GM18505 (cell line): ENCODE data around the gene CAMTA1.
"Not testable (repeated sequence)": the region's sequence is repeated elsewhere in the genome, so short reads cannot be mapped to it uniquely, and the experiment has no call there.

ENCODE experiments used
- ATAC-seq: cut with Tn5 transposase; IDR thresholded peaks from one replicate; pipeline ENCODE4 v1.9.1; 2021; ENCODE audit not compliant: unreplicated experiment
- POLR2A ChIP-seq: IDR thresholded peaks from 4 replicates; pipeline ENCODE4 v1.6.1; 2011; ENCODE audit warnings: borderline replicate concordance; ENCODE audit not compliant: insufficient read depth, insufficient read length; ENCODE audit errors: extremely low read depth

The CAMTA1 gene

GRCh38 chr1:7313081-7313546 is 527.9 kb downstream of the CAMTA1 start:
- no peak for ATAC-seq
- no peak for TF ChIP-seq POLR2A

DNA sequence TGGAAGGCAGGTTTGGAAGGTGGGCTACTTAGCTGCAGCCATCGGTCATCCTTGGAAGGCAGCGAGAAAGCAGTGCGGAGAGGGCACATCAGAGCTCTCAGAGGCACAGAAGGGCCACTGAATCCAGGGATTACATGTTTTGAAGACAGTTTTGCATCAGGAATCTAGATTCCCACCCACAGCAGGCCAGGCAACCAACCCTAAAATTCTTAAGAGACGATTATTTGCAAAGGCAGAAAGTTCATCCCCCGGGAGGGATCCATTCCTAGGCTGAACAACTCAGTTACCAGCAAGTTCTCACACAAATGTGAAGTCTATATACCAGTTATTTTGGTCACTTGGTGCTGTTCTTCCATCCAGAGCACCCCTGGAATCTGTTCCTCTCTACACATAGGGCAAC is 528.6 kb downstream of the CAMTA1 start:
- no peak for TF ChIP-seq POLR2A
- no peak for ATAC-seq

GRCh38 chr1:7315316-7315715 is 530.1 kb downstream of the CAMTA1 start:
- no peak for ATAC-seq
- TF ChIP-seq POLR2A = no peak

- TF ChIP-seq POLR2A = no peak
- no peak for ATAC-seq
These were observed 530.7 kb downstream of the CAMTA1 start for GRCh38 chr1:7315946-7316345.

DNA sequence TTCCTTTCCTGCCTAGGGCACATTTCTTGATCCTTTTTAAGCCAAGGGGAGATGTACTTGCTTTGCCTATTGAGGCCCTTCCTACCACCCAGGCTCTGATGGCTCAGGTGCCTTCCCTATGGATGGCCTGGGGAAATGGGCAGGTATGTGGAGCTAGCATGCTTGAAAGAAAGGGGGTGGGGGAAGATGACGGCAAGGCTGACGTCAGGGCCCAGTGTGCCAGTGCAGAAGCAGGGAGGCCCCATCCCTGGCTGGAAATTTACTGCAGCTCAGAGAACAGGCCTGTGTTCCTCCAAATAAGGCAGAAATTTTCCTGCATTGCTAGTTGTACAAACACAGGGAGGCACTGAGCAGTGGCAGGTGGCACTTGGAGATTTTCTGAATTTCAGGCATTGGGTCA is 532.6 kb downstream of the CAMTA1 start:
- TF ChIP-seq POLR2A = no peak
- ATAC-seq = no peak

DNA sequence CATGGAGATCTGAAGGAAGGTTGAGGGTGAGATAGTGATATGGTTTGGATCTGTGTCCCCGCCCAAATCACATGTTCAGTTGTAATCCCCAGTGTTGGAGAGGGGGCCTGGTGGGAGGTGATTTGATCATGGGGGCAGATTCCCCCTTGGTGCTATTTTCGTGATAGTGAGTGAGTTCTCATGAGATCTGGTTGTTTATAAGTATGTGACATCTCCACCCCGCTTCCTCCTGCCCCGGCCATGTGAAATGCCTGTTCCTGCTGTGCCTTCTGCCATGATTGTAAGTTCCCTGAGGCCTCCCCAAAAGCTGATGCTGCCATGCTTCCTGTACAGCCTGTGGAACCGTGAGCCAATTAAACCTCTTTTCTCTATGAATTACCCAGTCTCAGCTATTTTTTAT is 533.9 kb downstream of the CAMTA1 start:
- no peak for ATAC-seq
- TF ChIP-seq POLR2A = no peak

DNA sequence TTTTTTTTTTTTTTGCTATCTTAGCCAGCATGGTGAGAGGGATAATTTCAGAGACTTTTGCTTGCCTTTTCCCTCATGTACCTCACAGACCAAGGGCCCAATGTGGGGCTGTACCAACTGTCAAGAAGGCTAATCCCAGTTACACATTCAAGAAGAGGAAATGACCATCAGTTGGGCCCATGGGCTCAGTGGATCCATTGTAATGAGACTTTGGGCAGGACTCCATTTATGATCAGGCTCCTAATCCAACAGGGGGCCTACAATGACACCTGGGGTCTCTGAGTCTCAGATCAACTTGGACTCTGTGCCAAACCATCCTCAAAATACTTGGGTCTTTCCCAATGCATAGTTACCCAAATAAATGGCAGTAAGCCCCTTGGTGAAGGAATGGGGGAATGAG is 535.4 kb downstream of the CAMTA1 start:
- ATAC-seq = no peak
- TF ChIP-seq POLR2A = no peak

DNA sequence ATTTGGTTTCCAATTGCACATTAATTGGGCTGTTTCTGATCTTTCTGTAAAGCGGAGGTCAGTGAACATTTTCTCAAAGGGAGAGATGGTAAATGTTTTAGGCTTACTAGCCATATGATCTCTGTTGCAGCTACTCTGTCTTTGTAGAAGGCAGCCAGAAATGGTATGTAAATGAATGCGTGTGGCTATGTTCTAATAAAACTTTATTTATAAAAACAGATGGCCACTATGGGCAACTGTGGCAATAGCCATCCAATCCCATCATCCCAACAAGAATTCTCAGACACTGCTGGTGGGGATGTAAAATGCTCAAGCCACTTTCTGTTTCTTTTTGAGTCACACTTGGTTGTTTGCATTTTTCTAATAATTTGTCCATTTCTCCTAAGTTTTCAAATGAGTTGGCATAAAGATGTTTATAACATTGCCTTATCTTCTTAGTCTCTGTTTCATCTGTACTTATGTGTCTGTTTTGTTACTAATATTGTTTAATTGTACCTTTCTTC is 537.1 kb downstream of the CAMTA1 start:
- no peak for ATAC-seq
- TF ChIP-seq POLR2A = no peak

DNA sequence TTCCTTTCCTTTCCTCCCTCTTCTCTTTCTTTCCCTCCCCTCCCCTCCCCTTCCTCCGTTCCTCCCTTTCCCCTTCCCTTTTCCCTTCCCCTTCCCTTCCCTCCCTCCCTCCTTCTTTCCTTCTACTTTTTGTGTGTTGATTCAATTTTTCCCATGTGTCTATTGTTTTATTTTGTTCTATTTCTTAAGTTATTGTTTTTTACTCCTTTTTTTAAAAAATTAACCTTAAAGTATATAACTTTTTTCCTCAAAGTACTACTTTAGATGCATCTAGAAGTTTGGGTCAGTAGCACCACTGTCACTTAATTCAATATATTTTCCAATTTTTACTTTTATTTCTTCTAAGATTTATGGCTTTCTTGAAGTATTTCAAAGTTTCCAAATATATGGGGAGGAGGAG is 537.7 kb downstream of the CAMTA1 start:
- TF ChIP-seq POLR2A = no peak
- no peak for ATAC-seq

DNA sequence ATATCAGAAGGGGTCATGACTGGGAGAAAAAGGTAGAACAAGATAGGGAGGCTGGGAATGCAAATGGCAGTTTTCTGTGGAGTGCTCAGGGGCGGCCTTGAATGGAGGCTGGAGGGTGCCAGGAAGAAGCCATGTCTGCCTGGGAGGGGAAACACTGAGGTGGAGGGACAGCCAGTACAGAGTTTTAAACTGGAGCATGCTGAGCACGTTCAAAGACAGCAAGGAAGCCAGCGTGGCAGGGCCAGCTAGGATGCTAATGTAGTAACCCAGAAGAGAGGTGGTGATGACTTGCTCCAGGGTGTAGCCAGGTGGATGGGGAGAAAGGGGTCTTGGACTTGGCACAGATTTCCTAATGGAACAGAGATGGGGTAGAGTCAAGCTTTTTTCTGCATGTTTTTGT is 540.0 kb downstream of the CAMTA1 start:
- TF ChIP-seq POLR2A = no peak
- no peak for ATAC-seq

DNA sequence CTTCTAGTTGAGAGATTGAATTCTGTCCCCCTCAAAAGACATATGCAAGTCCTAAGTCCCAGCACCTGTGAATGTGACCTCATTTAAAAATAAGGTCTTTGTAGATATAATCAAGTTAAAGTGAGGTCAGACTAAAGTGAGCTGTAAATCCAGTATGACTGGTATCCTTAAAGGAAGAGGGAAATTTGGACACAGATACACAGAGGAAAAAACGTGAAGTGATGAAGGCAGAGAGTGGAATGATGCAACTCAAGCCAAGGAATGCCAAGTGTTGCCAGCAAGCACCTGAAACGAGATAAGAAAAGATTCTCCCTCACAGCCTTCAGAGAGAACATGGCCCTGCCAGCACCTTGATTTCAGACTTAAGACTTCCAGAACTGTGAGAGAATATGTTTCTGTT is 541.1 kb downstream of the CAMTA1 start:
- ATAC-seq = no peak
- TF ChIP-seq POLR2A = no peak

- no peak for TF ChIP-seq POLR2A
- no peak for ATAC-seq
These were observed 542.6 kb downstream of the CAMTA1 start for GRCh38 chr1:7327849-7328248.

DNA sequence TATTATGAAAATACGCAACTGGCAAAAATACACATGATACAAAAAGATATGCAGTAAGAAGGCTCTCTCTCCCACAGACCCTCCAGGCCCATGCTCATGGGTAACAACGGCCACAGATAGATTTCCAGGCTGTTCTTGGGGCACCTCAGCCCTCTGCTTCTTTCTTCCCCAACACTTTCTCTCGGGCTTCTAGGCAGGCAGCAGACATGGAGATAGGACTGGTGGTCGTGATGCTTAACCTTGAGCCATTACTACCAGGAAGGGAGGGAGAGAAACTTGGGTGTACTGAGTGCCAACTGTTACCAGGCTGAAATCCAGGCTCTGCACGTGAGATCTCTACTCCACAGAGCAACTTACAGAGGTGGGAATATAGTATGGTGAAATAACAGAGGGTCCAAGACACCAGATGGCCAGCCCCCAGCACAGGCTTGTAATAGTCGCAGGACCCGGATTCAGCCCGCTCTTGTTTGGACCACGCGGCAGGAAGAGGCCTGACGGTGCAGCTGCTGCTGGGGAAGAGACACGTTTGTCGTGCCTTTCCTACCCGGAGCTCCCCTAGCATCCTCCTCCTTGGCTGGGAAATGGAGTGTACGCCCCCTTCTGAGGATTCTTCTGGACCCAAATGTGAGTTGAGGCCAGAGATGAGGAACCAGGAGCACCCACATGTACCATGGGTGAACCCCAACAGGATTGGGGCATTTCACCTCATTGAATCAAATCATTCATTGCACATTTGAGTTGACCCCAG is 544.8 kb downstream of the CAMTA1 start:
- no peak for ATAC-seq
- no peak for TF ChIP-seq POLR2A

DNA sequence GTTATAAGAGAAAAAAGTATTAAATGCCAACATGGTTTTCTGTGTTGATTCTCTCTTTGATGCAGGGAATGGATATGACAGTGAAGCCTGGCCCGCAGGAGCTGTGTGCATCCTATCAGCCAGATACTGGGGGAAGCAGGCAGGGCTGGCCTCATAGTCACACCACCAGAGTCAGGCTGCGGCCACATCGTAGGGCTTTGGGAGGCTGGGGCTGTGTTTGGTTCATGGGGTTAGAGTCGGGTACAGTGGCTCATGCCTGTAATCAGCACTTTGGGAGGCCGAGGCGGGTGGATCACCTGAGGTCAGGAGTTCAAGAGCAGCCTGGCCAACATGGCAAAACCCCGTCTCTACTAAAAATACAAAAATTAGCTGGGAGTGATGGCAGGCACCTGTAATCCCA is 545.5 kb downstream of the CAMTA1 start:
- ATAC-seq = not testable (repeated sequence)
